DOHH2 (cell line): Measurements from ENCODE around the gene LRRC61.

ENCODE experiments used
- H3F3A ChIP-seq: fragments of 200-600 bp; sonication (generic), shearing (Covaris generic); 2 replicates; pipeline ENCODE4 v1.6.0; 2016; ENCODE audit warnings: antibody characterized with exemption, mild to moderate bottlenecking; ENCODE audit not compliant: control insufficient read depth, insufficient read depth
- H3K27ac ChIP-seq: fragments of 200-600 bp; sonication (generic); 2 replicates; pipeline ENCODE4 v1.5.1; 2014; ENCODE audit warnings: low read depth, mild to moderate bottlenecking, low read length, moderate library complexity
- H3K27me3 ChIP-seq: fragments of 200-600 bp; sonication (generic); 2 replicates; pipeline ENCODE4 v1.6.1; 2014; ENCODE audit warnings: mild to moderate bottlenecking, low read length, mixed read lengths; ENCODE audit not compliant: control insufficient read depth
- H3K36me3 ChIP-seq: fragments of 200-600 bp; sonication (generic); 2 replicates; pipeline ENCODE4 v1.6.1; 2014; ENCODE audit warnings: mild to moderate bottlenecking, low read length, moderate library complexity, mixed read lengths; ENCODE audit not compliant: control insufficient read depth
- H3K4me1 ChIP-seq: fragments of 200-600 bp; sonication (generic); 2 replicates; pipeline ENCODE4 v1.6.1; 2014; ENCODE audit warnings: mild to moderate bottlenecking, low read length, mixed read lengths; ENCODE audit not compliant: control insufficient read depth
- H3K4me2 ChIP-seq: fragments of 200-600 bp; sonication (generic); 2 replicates; pipeline ENCODE4 v1.6.0; 2014; ENCODE audit warnings: mild to moderate bottlenecking, low read length, moderate library complexity
- H3K4me3 ChIP-seq: fragments of 200-600 bp; sonication (generic); 2 replicates; pipeline ENCODE4 v1.5.1; 2014; ENCODE audit warnings: mild to moderate bottlenecking, low read length, mixed read lengths
- H3K79me2 ChIP-seq: fragments of 200-600 bp; sonication (generic); 2 replicates; pipeline ENCODE4 v1.6.1; 2014; ENCODE audit warnings: mild to moderate bottlenecking, low read length, mixed read lengths; ENCODE audit not compliant: control insufficient read depth
- H3K9me2 ChIP-seq: fragments of 200-600 bp; sonication (generic); replicated peaks from 2 replicates; pipeline ENCODE4 v1.6.1; 2014; ENCODE audit warnings: mild to moderate bottlenecking, low read length, mixed read lengths; ENCODE audit not compliant: control insufficient read depth
- H3K9me3 ChIP-seq: fragments of 200-600 bp; sonication (generic); 2 replicates; pipeline ENCODE4 v1.6.1; 2014; ENCODE audit warnings: antibody characterized with exemption, low read length, mixed read lengths; ENCODE audit not compliant: control insufficient read depth, insufficient read depth
- H4K20me1 ChIP-seq: fragments of 200-600 bp; sonication (generic); 2 replicates; pipeline ENCODE4 v1.6.0; 2014; ENCODE audit warnings: low read depth, mild to moderate bottlenecking, antibody characterized with exemption, low read length, moderate library complexity; ENCODE audit not compliant: control insufficient read depth, insufficient read depth
- EZH2phosphoT487 ChIP-seq: fragments of 200-600 bp; sonication (generic); IDR thresholded peaks from 2 replicates; pipeline ENCODE4 v1.6.1; 2017; ENCODE audit warnings: borderline replicate concordance, mild to moderate bottlenecking, antibody characterized with exemption, low read length, moderate library complexity, mixed read lengths
- TF ChIP-seq, protein P1 (sequence below): fragments of 200-600 bp; sonication (generic); IDR thresholded peaks from one replicate; pipeline ENCODE4 v1.5.1; 2014; ENCODE audit warnings: antibody characterized with exemption, mild to moderate bottlenecking, low read depth, low read length; ENCODE audit not compliant: poor library complexity, severe bottlenecking

The LRRC61 gene

GRCh38 chr7:150332852-150333635, 9.9 kb downstream of the LRRC61 start:
- TF ChIP-seq, protein P1, sequence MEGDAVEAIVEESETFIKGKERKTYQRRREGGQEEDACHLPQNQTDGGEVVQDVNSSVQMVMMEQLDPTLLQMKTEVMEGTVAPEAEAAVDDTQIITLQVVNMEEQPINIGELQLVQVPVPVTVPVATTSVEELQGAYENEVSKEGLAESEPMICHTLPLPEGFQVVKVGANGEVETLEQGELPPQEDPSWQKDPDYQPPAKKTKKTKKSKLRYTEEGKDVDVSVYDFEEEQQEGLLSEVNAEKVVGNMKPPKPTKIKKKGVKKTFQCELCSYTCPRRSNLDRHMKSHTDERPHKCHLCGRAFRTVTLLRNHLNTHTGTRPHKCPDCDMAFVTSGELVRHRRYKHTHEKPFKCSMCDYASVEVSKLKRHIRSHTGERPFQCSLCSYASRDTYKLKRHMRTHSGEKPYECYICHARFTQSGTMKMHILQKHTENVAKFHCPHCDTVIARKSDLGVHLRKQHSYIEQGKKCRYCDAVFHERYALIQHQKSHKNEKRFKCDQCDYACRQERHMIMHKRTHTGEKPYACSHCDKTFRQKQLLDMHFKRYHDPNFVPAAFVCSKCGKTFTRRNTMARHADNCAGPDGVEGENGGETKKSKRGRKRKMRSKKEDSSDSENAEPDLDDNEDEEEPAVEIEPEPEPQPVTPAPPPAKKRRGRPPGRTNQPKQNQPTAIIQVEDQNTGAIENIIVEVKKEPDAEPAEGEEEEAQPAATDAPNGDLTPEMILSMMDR, result no peak
- TF ChIP-seq EZH2phosphoT487, result no peak
- Histone ChIP-seq H3K4me3 (no peak overlapping the region), H3K4me2 (no peak overlapping the region), H4K20me1 (0 out of 2 replicates have a peak, but pooled peaks cover 3% of the 10 kb centered on the region), H3K79me2 (no peaks in the 10 kb centered on the region), H3K36me3 (peaks cover 40% of the 10 kb centered on the region), H3K27ac (no peak overlapping the region), H3K4me1 (no peaks in the 10 kb centered on the region), H3K27me3 (no peaks in the 10 kb centered on the region), H3K9me2 (no peaks in the 10 kb centered on the region), H3F3A (no peaks in the 10 kb centered on the region), H3K9me3 (no peaks in the 10 kb centered on the region)

DNA sequence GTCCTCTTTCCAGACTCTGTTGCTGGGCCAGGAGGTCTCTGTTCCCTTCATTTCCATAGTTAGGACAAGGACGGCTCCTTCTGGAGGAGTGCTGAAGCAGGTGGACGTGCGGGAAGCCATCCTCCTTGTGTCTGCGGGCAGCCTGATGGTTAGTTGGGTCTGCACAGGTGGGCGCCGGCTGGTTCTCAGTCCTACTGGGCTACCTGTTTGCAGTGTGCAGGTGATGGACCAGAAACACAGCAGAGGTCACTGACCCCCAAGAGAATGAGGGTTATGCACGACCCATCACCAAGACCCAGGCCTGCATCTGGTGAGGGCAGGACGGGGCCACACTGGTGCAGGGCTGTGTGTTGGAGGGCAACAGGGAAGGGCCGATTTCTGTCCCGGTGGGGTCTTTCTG, 10.5 kb downstream of the LRRC61 start:
- Histone ChIP-seq H3K4me3 (no peak overlapping the region), H3F3A (no peaks in the 10 kb centered on the region), H3K79me2 (no peaks in the 10 kb centered on the region), H3K9me2 (no peaks in the 10 kb centered on the region), H3K4me2 (no peak overlapping the region), H3K27me3 (no peaks in the 10 kb centered on the region), H4K20me1 (0 out of 2 replicates have a peak, but pooled peaks cover 3% of the 10 kb centered on the region), H3K4me1 (no peaks in the 10 kb centered on the region), H3K27ac (no peak overlapping the region), H3K36me3 (peaks cover 34% of the 10 kb centered on the region), H3K9me3 (no peaks in the 10 kb centered on the region)
- TF ChIP-seq EZH2phosphoT487, result no peak
- TF ChIP-seq, protein P1, result no peak

DNA sequence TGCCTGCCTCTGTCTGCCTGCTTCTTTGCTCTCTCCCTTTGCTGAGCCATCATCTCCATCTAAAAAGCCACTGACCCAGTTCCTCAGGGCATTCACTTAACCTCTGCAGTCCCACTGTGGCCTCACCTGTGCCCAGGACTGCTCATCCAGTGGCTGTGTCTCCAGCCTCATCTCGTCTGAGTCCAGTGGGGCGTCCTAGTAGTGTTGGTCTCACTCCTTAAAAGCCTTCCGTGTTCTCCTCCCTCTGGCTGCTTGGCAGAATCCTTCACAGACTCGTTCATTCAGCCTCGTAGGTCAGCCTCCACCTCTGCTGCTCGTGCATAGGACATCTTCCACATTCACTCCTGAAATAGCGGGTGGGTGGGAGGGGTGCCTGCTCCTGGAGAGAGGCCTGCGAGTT, 11.0 kb downstream of the LRRC61 start:
- H3K36me3 ChIP-seq, result peaks cover 30% of the 10 kb centered on the region
- H3K4me3 ChIP-seq, result no peak overlapping the region
- no peak overlapping the region for H3K27ac ChIP-seq
- H3K9me2 ChIP-seq, result no peaks in the 10 kb centered on the region
- no peaks in the 10 kb centered on the region for H3F3A ChIP-seq
- no peak for TF ChIP-seq EZH2phosphoT487
- TF ChIP-seq, protein P1, result no peak
- no peaks in the 10 kb centered on the region for H3K79me2 ChIP-seq
- no peaks in the 10 kb centered on the region for H3K9me3 ChIP-seq
- H3K27me3 ChIP-seq, result no peaks in the 10 kb centered on the region
- 0 out of 2 replicates have a peak, but pooled peaks cover 3% of the 10 kb centered on the region for H4K20me1 ChIP-seq
- no peaks in the 10 kb centered on the region for H3K4me1 ChIP-seq
- H3K4me2 ChIP-seq, result no peak overlapping the region
